Nephron (organoid): ENCODE data around the gene GUCY1B1.

Experiments used
- H3K27ac Mint-ChIP-seq, 3 experiments: 2 replicates each; pipeline ENCODE4 v1.8.0; 2020; ENCODE audit warnings: mixed read lengths in 3 of 3, mild to moderate bottlenecking in 2 of 3, moderate library complexity in 1 of 3
- H3K27me3 Mint-ChIP-seq: 2 replicates; pipeline ENCODE4 v1.8.0; 2021; ENCODE audit warnings: low read depth, mild to moderate bottlenecking, moderate library complexity, mixed read lengths
- H3K36me3 Mint-ChIP-seq: 2 replicates; pipeline ENCODE4 v1.8.0; 2020; ENCODE audit warnings: low read depth, mixed read lengths
- H3K4me1 Mint-ChIP-seq: 2 replicates; pipeline ENCODE4 v1.8.0; 2020; ENCODE audit warnings: mixed read lengths
- H3K4me3 Mint-ChIP-seq, 3 experiments: 2 replicates each; pipeline ENCODE4 v1.8.0; 2020; ENCODE audit warnings: mild to moderate bottlenecking in 3 of 3, mixed read lengths in 3 of 3, moderate library complexity in 2 of 3
- H3K9me3 Mint-ChIP-seq: 2 replicates; pipeline ENCODE4 v1.8.0; 2020; ENCODE audit warnings: mixed read lengths
- TF ChIP-seq, protein P1 (sequence below), 3 experiments: fragments of 200-600 bp; sonication (generic); IDR thresholded peaks; one replicate each; pipeline ENCODE4 v1.5.0; 2021; ENCODE audit warnings: antibody characterized with exemption in 3 of 3; ENCODE audit not compliant: unreplicated experiment in 3 of 3

The GUCY1B1 gene

DNA sequence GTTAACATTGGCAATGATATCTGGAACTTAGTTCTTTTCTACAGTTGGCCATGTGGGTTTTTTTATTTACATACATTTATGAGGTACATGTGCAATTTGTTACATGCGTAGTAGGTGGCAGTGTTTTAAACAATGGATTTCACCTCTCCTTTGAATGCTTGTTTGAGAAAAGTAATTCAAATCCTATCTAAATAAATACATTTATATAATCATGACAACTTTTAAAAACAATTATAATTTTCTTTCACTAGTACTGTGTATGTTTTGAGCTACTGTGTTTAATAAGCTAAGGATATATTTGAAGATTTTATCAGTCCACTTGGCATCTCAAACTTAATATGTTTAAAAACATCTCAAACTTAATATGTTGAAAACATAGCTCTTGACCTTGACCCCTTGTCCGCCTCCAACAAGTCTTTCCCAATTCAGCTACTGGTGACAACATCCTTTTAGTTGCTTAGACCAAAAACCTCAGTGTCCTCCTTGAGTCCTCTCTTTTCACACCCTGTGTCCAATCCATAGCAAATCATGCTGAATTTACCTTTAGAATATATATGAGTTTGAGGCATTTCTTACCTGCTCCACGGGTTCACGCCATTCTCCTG, 14.5 kb downstream of the GUCY1B1 start:
- H3K27me3 Mint-ChIP-seq, result no peaks in the 10 kb centered on the region
- H3K9me3 Mint-ChIP-seq, result no peaks in the 10 kb centered on the region
- TF ChIP-seq, protein P1, sequence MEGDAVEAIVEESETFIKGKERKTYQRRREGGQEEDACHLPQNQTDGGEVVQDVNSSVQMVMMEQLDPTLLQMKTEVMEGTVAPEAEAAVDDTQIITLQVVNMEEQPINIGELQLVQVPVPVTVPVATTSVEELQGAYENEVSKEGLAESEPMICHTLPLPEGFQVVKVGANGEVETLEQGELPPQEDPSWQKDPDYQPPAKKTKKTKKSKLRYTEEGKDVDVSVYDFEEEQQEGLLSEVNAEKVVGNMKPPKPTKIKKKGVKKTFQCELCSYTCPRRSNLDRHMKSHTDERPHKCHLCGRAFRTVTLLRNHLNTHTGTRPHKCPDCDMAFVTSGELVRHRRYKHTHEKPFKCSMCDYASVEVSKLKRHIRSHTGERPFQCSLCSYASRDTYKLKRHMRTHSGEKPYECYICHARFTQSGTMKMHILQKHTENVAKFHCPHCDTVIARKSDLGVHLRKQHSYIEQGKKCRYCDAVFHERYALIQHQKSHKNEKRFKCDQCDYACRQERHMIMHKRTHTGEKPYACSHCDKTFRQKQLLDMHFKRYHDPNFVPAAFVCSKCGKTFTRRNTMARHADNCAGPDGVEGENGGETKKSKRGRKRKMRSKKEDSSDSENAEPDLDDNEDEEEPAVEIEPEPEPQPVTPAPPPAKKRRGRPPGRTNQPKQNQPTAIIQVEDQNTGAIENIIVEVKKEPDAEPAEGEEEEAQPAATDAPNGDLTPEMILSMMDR (IDR thresholded peaks at IDR 0.05; ENCODE audit: unreplicated experiment in 3 of 3), result no peak
- H3K4me1 Mint-ChIP-seq, result peaks cover 32% of the 10 kb centered on the region
- H3K27ac Mint-ChIP-seq, result peak overlapping the region; percentile 30 to 80 (median 70)
- H3K36me3 Mint-ChIP-seq, result peaks cover 35% of the 10 kb centered on the region
- no peak overlapping the region for H3K4me3 Mint-ChIP-seq

- Mint-ChIP-seq H3K9me3 (no peaks in the 10 kb centered on the region), H3K27ac (peak overlapping the region in 2 of 3 experiments; percentile 6 to 60), H3K4me3 (no peak overlapping the region), H3K27me3 (no peaks in the 10 kb centered on the region), H3K4me1 (peaks cover 37% of the 10 kb centered on the region), H3K36me3 (peaks cover 35% of the 10 kb centered on the region)
- TF ChIP-seq, protein P1 (IDR thresholded peaks at IDR 0.05; ENCODE audit: unreplicated experiment in 3 of 3), result no peak
These were observed 15.2 kb downstream of the GUCY1B1 start for GRCh38 chr4:155774033-155774432.

DNA sequence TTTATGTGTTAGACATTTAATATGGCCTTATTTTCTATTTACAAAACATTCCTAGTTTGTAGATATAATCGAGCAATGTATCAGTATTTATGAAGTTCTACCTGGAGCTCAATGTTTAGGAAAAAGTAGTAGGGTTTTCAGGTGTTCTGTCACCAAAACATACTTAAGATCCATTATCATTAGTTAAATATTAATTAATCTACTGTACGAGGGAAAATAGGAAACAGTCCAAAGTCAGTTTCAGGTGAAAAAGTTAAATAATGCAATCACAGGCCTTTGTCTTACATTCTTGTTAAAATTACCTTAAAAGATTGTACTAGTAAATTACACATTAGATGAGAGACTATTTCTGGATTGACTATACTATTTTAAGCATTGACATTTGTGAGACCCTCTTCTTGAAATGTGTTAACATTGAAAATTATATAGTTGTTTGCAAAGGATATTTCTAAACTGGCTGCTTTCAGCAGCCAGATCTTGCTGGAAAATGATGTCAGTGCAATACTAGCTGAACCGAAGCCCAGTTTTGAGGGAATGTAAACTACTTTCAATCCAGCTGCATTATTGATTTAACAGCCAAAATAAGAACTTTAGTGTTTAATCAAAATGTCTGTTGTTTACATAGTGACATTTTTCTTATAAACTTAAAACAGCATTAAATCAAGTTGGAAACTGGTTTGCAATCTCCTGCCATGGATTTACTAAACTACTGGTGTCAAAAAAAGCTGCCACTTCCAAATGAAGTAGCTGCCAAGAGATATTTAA, 19.3 kb downstream of the GUCY1B1 start:
- Mint-ChIP-seq H3K4me1 (peaks cover 24% of the 10 kb centered on the region), H3K27ac (peak overlapping the region; percentile 61 to 83 (median 63)), H3K9me3 (no peaks in the 10 kb centered on the region), H3K36me3 (peaks cover 40% of the 10 kb centered on the region), H3K27me3 (no peaks in the 10 kb centered on the region), H3K4me3 (no peak overlapping the region)
- TF ChIP-seq, protein P1 (IDR thresholded peaks at IDR 0.05; ENCODE audit: unreplicated experiment in 3 of 3), result no peak

DNA sequence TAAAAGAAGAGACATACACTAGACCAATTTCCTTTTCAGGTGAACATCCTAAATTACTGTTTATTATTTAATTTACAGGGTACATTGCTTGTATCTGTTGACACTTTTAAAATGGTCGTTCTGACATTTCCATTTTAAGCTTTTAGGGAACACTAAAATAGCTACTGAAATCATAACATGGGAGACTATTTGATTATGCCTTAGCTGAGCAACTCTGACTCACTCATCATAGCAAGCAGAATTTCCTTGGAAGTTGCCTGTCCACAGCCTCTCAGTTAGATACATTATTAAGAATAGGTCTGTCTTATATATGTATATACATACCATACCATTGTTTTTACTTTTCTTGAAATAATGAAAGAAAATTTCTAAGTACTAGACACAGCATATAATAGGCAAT, 22.0 kb downstream of the GUCY1B1 start:
- H3K9me3 Mint-ChIP-seq, result no peaks in the 10 kb centered on the region
- no peaks in the 10 kb centered on the region for H3K27me3 Mint-ChIP-seq
- H3K4me3 Mint-ChIP-seq, result no peak overlapping the region

DNA sequence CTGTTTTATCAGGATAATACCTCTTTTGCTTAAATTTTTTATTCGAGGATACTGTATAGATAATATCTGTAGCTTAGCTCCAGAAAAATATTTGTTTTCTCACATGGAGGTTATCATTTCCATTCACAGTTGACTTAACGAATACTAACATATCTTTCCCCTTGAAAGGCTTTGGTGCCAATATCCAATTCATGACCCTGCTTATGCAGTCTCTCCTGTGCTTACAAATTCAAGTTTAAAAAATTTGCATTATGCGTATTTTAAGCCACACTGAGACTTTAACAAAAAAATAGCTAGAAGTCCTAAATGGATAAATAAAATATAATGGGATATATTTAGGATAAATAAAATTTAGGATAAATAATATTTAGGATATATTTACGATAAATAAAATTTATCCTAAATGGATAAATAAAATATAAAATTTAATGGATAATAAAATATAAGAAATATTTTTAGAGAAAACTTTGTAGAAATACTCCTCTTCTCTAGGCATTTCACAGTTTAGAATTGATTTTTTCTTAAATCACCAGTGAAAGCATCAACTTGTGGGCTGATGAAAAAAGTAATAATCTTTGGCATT, 22.5 kb downstream of the GUCY1B1 start:
- Mint-ChIP-seq H3K9me3 (no peaks in the 10 kb centered on the region), H3K27me3 (no peaks in the 10 kb centered on the region), H3K4me3 (no peak overlapping the region), H3K36me3 (peaks cover 22% of the 10 kb centered on the region), H3K27ac (no peak overlapping the region), H3K4me1 (peaks cover 13% of the 10 kb centered on the region)
- TF ChIP-seq, protein P1 (IDR thresholded peaks at IDR 0.05; ENCODE audit: unreplicated experiment in 3 of 3), result no peak

More for the DNA sequence above, 22.0 kb downstream of the GUCY1B1 start:
- Mint-ChIP-seq H3K27ac (no peak overlapping the region), H3K4me1 (peaks cover 13% of the 10 kb centered on the region), H3K36me3 (peaks cover 25% of the 10 kb centered on the region)
- TF ChIP-seq, protein P1 (IDR thresholded peaks at IDR 0.05; ENCODE audit: unreplicated experiment in 3 of 3), result no peak
